Measurements from ENCODE around the gene CHMP1A.

CHMP1A gene

DNA sequence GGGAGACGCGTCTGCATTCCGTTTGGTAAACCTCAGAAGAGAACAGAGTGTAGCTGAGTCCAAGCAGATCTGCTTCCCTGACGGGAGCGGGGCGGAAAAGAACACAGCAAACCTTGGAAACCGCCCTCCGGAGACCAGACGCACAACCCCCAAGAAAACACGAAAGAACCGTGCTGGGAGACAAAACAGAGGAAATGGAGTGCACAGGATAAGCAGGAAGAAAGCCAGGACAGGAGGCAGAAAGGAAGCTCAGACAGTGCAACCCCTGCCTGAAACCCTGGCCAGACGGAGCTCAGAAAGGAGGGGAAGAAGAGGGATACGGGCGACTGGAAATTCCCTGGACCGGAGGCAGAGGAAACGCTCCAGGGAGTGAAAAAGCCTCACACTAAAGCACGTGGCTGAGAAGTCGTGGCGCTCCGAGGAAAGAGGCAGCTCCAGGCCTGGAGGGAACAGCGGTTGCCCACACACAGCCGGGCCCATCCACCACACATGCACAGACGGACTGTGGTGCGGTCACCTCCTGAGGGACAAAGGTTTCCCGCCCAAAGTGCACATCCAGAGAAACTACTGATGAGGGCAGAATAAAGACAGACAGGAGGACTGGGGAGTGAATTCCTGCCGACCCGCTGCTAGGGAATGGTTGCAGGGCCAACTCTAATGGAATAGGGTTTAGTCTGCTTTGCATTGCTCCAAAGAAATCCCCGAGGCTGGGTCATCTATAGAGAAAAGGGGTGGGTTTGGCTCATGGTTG is 33.8 kb downstream of the CHMP1A start:
- peak; percentile 58 for DNase-seq

DNA sequence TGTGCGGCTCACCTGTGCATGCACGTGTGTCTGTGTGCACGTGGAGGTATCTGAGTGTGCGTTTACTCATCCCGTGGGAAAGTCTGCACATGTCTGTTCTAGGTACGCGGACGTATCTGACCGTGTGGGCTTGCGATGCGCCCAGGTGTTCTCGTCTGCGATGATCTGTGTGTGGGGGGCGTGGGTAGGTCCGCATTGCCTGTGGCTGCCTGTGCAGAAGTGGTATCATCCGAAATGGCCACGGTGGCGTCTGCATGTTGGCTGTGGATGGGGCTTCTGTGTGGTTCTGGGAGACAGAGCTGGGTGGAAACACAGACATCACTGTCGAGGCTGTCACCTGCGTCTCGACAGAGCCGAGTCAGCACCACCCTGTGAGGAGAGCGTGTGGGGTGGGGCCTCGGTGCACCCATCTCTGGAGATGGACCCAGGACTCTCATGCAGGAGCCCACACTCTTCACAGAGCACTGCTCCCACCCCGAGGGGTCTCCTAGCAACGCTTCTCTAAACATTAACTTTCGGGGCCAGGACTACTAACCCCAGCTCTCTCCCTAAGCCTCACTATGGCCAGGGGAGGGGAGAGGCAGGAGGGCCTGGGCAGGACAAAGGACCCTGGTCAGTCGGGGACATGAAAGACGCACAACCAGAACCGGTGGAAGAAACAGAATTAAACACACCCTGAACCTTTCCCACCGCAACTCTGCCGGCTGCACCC is 35.7 kb downstream of the CHMP1A start:
- no peak for DNase-seq

DNA sequence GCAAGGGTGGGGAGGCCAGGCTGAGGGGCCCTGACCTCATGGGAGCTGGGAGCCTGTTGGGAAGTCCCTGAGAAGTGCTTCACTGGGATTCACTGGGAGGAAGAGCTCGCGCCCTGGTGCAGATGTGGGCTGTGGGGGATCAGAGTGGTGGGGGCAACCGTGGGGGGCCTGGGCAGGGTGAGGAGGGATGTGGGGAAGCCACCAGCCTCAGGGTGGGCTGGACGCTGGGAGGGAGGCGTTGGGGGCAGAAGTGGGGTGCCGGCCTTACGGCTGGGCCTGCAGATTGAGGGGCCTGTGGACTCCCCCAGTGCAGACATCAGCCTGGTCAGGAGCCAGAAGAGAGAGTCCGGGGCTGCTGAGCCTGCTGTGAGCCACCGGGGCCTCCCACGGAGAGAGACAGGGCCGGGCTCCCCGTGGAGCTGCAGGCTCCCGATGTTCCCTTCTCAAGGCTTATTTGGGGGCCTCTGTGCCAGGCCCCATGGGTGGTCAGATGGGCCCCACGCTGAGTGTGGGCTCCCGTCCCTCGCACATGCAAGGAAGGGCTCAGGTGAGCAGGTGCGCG is 36.3 kb downstream of the CHMP1A start:
- DNase-seq: no peak

DNA sequence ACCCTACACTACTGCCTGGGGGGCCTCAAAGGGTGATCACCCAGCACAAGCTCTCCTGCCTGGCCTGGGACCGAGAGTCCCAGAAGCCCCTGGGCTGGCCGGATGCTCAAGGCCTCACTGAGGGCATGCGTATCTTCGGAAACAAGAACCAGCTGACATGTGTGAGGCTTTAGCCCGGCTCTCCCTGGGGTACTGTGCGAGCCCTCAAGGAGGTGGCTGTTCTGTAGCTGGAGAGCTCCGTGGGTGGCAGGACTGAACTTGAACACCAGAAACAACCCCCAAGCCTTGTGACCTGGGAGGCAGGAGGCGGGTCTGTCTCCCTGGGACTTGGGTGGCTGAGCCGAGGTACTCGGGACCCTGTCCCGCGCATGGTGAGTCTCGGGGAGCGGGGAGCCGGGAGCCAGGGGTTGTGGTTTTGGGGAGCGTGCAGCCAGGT is 37.1 kb downstream of the CHMP1A start:
- DNase-seq: no peak

GRCh38 chr16:89619840-89620239 is 37.7 kb downstream of the CHMP1A start:
- no peak for DNase-seq

DNA sequence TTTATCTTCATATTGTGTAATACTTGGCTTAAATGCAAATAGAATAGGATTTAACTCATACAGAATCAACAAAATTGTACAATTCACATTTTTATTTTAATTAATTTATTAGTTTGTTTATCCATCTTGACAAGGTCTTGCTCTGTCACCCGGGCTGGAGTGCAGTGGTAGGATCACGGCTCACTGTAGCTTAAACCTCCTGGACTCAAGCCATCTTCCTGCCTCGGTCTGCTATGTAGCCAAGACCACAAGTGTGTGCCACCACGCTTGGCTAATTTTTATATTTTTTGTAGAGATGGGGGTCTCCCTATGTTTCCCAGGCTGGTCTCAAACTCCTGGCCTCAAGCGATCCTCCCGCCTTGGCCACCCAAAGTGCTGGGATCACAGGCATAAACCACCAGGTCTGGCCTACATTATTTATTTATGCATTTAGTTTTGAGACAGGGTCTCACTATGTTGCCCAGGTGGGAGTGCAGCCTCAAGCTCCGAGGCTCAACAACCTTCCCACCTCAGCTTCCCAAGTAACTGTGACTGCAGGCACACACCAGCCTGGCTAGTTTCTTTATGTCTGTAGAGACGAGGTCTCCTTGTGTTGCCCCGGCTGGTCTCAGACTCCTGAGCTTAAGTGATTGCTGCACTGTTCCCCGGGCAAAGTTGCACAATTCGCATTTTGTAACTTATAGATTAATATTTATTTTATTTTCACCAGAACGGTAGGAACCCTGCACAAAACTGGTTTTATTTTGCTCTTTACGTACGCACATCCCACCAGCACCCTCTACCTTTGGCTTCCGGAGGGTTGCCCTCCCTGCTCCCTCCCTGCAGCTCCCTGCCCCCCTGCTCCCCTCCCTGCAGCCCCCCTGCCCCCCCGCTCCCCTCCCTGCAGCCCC is 39.2 kb downstream of the CHMP1A start:
- no peak for DNase-seq

DNA sequence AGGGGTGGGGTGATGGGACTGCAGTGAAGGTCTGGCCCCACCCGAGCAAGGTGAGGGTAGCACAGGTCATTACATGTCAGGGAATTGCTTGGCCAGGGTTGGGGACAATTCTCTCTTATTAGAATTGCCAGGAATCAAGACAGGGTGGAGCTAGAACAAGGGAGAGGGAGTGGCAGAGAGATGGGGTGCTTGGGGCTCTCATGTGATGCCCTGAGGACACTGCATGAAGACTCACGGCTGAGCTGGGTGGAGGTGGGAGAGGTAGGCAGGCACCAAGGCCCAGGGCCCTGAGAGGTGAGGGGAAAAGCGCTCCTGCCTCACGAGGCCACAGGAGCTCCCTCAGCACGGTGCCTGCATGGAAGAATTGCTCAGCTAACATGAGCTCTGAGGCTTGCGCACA is 40.5 kb downstream of the CHMP1A start:
- no peak for DNase-seq

DNA sequence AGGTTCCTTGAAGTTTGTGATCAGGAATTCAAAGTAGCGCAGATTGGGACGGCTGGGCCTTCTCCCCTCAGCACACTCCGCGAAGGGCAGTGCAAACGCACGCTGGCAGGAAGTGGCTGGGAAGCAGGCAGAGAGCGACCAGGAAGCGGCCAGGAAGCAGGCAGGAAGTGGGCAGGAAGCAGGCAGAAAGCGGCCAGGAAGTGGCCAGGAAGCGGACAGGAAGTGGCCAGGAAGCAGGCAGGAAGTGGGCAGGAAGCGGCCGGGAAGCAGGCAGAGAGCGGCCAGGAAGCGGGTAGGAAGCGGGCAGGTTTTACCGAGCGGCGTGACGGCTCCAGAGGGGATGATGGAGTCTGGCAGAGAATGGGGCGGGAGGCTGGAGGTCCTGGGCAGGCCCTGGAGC is 40.9 kb downstream of the CHMP1A start:
- DNase-seq: no peak

- no peak for DNase-seq
These were observed 41.9 kb downstream of the CHMP1A start for GRCh38 chr16:89615596-89616090.

GRCh38 chr16:89615176-89615575 is 42.3 kb downstream of the CHMP1A start:
- no peak for DNase-seq

DNA sequence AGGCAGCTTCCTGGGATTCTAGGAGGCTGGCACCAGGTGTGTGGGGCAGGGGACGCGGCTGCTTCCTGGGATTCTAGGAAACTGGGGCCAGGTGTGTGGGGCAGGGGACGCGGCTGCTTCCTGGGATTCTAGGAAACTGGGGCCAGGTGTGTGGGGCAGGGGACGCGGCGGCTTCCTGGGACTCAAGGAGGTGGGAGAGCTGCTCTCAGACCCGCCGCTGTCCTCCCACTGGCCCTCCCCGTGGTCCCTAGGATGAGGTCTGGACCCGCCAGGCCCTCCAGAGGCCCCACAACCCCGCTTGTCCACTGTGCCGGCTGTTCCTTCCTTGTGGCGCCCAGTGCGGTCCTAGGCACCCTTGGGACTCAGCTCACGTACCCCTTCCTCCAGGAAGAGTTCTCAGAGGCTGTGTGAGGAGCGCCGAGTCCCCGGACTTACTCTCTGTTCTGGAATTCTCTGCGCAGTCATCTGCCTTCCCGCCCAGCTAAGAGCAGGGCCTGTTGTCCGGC is 43.5 kb downstream of the CHMP1A start:
- DNase-seq: no peak

- DNase-seq: no peak
These were observed 44.1 kb downstream of the CHMP1A start, which contains the start of gene DPEP1 for GRCh38 chr16:89613231-89613953. Gene DPEP1, plus strand, starts transcription at chr16:89613642. Its CDS starts 16,769 bp downstream, at chr16:89630411.

DNA sequence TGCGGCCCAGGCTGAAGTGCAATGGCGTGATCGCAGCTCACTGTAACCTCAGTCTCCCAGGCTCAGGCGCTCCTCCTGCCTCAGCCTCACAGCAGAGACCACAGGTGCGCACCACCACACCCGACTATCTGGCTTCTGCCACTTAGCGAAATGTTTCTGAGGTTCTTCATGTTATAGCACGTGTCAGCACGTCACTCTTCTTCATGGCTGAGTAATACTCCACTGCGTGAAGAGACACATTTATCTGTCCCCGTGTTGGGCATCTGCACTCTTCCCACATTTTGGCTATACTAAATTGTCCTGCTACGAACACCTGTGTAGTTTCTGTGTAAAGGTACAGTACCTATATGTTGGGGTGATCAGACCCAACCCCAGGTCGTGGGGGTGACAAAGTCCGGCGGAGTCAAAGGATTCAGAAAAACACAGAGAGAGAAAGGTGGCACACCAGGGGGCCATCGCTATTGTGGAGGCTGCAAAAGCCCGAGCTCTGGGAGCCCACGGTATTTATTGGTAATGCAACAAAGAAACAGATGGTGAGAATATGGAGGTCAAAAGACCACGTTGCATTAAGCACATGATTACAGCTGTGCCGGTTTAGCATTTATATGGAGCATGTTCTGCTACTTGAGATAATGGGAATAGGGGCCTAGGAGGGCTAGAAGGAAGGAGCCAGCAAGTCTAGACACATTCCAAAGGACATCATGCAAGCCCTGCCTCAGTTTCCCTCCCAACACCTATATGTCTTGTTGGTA is 44.9 kb downstream of the CHMP1A start:
- DNase-seq: no peak

DNA sequence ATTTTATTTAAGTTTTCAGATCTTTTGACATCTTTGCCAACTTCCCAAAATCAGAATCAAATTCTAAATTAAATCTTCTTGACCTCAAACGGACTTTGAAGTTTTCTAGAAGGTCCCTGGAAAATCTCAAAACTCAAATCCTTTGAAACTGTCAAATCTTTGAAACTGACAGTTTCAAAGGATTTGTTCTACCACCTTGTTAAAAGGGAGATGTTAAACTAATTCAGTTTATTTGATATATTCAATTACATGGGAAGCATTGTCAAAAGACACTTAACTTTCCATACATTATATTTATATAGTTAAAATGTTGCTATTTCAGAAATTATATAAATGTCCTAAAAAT is 47.4 kb downstream of the CHMP1A start:
- DNase-seq: no peak

GRCh38 chr16:89607937-89608740 is 49.4 kb downstream of the CHMP1A start:
- no peak for DNase-seq

- no peak for DNase-seq
These were observed 50.1 kb downstream of the CHMP1A start for GRCh38 chr16:89607453-89607852.

- DNase-seq: no peak
These were observed 51.5 kb downstream of the CHMP1A start for GRCh38 chr16:89606006-89606405.

DNA sequence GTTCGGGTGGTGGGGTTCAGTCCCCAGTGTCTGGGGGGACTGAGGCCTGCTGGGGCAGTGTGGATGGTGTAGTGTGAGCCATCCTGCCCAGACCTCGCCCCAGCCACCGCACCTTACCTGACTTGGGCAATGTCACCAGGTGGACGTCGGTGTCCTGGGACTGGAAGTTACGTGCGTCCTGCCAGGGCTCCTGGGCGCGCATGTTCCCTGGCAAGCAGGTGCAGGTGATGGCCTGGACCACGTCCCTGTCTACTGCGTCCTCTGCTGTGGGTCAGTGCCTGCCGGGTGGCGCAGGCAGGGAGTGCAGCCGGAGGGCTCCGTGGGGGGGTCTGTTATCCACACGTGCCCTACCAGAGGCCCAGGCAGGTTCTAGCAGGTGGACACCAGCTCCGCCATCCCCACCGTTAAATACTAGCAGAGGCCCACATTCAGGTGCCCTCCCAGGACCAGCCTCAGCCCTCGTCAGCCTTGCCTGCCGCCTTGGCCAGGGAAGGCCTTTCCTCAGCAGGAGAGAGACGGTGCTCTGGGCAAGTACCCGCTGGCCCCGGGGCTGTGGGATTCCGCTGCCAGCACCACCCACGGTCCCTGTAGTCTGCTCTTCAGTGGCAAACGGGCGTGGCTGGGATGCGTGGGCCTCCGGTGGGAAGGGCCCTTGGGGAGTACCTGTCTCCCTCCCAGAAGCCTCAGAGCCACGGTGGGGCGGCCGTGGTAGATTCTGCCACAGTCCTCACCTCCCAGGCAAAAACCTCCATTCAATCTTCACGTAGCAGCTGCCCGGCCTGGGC is 52.1 kb downstream of the CHMP1A start:
- DNase-seq: no peak

- no peak for DNase-seq
These were observed 52.7 kb downstream of the CHMP1A start for GRCh38 chr16:89604764-89605163.
